ENCODE results near the gene MCRS1.
"Not testable (repeated sequence)": the region's sequence is repeated elsewhere in the genome, so short reads cannot be mapped to it uniquely, and the experiment has no call there.

MCRS1 gene

GRCh38 chr12:49540229-49541139 is 27.5 kb downstream of the MCRS1 start:
- DNase-seq, result no peak

GRCh38 chr12:49539406-49540228 is 28.3 kb downstream of the MCRS1 start:
- DNase-seq, result no peak

- DNase-seq, result peak; percentile 89
Measured at GRCh38 chr12:49538510-49539403, 29.2 kb downstream of the MCRS1 start, which contains the start of gene KCNH3. Gene KCNH3, plus strand, starts transcription at chr12:49539030. Its CDS starts 387 bp downstream, at chr12:49539417.

GRCh38 chr12:49537752-49538509 is 30.0 kb downstream of the MCRS1 start:
- DNase-seq, result peak; percentile 52

GRCh38 chr12:49537231-49537751 is 30.7 kb downstream of the MCRS1 start:
- no peak for DNase-seq

GRCh38 chr12:49536526-49537071 is 31.3 kb downstream of the MCRS1 start:
- DNase-seq, result no peak

- DNase-seq, result no peak
Measured at GRCh38 chr12:49535921-49536525, 31.9 kb downstream of the MCRS1 start.

GRCh38 chr12:49534731-49535278 is 33.1 kb downstream of the MCRS1 start:
- DNase-seq, result no peak

- not testable (repeated sequence) for DNase-seq
Measured at GRCh38 chr12:49534122-49534521, 33.8 kb downstream of the MCRS1 start.

- no peak for DNase-seq
Measured at GRCh38 chr12:49533331-49533730, 34.6 kb downstream of the MCRS1 start.

- no peak for DNase-seq
Measured at GRCh38 chr12:49531745-49532144, 36.2 kb downstream of the MCRS1 start.

- DNase-seq, result peak; percentile 55
Measured at GRCh38 chr12:49529414-49529813, 38.5 kb downstream of the MCRS1 start.

- DNase-seq, result no peak
Measured at GRCh38 chr12:49527361-49528130, 40.4 kb downstream of the MCRS1 start.

- no peak for DNase-seq
Measured at GRCh38 chr12:49525942-49526341, 42.0 kb downstream of the MCRS1 start.

GRCh38 chr12:49524660-49525324 is 43.1 kb downstream of the MCRS1 start:
- DNase-seq, result no peak

GRCh38 chr12:49521389-49521788 is 46.6 kb downstream of the MCRS1 start:
- no peak for DNase-seq

- no peak for DNase-seq
Measured at GRCh38 chr12:49519574-49519936, 48.4 kb downstream of the MCRS1 start.

GRCh38 chr12:49518914-49519573 is 48.9 kb downstream of the MCRS1 start:
- DNase-seq, result no peak

- DNase-seq, result no peak
Measured at GRCh38 chr12:49515266-49515665, 52.7 kb downstream of the MCRS1 start.

Measured in hematopoietic multipotent progenitor cell treated with erythropoietin and hydrocortisone succinate and interleukin-3 and kit ligand, for 6 days (in vitro differentiated cells).